EL (cell line): ENCODE measurements around the gene CCDC102B.
"Not testable (repeated sequence)": the region's sequence is repeated elsewhere in the genome, so short reads cannot be mapped to it uniquely, and the experiment has no call there.

ENCODE experiments used
- DNase-seq: peaks from one replicate; pipeline ENCODE4 v3.0.0-alpha.2; 2016

The CCDC102B gene

DNA sequence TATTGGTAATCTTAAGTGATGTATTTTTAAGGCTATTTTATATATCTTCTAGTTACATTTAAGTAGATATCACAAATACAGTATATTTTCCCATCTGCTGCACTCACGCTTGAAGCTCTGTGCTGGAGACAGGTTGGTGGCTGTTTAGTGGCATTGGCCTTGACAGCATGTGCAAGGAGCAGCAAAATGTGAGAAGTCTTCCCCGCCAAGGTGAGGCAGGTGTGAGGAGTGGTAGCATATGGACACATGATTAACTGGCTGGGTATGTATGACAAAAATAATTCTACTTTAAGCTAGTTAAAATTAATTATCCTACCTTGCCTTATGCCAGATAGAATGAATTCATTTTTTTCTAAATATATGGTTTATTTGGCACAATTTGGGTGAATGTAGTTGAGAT lies 117.2 kb downstream of the CCDC102B start:
- DNase-seq = no peak

DNA sequence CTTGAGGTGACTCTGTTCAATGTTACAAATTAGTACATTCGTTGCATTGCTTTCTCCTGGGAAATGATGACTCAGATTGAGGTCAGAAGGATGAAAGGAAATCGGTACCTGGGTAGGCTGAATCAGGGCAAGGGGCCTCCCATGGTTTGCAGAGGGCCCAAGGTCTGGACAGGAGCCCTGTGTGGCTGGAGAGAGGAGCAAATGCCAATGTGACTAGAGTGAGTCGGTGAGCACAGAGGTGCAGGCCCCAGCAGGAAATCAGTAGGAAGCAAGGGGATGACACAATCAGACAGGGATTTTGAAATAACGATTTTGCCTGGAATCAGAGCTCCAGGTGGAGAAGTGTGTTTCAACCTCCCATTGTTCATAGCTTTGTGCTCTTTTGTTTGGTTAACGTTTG lies 118.9 kb downstream of the CCDC102B start:
- peak; percentile 1 for DNase-seq

- no peak for DNase-seq
Measured at GRCh38 chr18:68918216-68918615, 120.3 kb downstream of the CCDC102B start.

DNA sequence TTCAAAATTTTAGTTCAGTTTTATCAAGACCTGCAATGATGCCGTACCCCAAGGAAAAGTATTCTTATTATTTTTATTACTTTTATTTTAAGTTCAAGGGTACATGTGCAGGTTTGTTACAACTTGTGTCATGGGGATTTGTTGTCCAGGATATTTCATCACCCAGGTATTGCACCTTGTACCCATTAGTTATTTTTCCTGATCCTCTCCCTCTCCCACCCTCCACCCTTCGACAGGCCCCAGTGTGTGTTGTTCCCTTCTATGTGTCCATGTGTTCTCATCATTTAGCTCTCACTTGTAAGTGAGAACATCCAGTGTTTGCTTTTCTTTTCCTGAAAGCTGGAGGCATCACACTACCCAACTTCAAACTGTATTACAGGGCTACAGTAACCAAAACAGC lies 122.0 kb downstream of the CCDC102B start:
- DNase-seq = no peak

DNA sequence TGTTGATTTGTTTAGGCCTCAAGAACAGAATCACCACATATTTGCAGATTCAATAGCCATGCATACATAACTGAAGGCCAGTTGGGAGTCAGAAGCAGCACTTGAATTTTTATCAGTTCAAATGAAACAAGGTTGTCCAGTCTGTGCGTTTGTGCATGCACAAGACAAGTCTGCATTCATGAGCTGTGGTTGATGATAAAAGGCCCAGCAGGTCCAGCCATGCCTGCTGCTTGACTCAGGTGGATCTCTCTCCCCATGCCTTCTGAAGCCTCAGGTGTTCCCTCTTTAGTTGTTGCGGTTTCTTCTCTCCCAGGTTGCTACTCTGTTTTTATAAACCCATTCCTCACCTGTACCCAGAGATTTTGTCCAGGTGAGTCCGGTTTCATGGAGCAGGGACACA lies 124.5 kb downstream of the CCDC102B start:
- no peak for DNase-seq

GRCh38 chr18:68925268-68925667 lies 127.4 kb downstream of the CCDC102B start:
- DNase-seq = no peak

GRCh38 chr18:68928762-68929675 lies 131.1 kb downstream of the CCDC102B start:
- no peak for DNase-seq

DNA sequence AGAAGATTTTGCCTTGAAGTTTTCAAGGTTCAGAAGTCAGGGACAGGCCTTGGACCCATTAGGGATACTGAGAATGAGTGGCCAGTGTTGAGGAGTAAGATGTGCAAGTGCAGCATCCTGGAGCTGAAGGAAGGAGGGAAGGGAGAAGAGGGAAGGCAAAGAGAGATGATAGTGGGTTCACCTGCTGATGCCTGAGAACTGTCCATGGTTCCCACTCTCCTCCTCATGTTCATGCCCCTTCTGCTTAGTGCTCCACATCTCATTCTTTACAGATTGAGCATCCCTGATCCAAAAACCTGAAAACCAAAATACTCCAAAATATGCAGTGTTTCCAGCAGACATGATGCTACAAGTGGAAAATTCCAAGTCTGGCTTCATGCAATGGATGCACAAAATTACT lies 137.8 kb downstream of the CCDC102B start:
- DNase-seq = no peak

DNA sequence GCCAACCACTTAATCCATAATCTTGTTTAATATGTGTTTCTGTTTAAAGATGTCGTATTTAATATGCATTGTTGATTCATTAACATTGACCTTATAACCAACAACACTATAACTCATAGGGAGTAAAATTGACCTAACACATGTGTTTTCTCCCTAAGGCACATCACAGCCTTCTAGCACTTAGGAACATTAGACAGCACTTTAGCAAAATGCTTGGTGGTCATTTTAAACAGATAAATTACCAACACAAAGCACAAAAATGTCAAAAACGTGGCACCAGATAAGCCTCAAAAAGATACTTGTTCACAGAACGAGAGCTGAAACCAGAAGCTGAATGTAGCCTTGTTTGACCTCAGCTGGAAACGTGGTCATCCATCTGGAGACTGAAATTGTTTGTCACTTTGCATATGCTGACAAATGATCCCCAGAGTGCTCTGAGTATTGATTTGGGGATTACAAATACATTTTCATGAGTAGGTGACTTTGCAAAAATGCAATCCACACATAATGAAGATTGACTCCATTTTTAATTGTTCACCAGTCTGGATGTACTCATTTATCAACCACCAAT lies 139.2 kb downstream of the CCDC102B start:
- no peak for DNase-seq

- DNase-seq = no peak
Measured at GRCh38 chr18:68940039-68940438, 142.2 kb downstream of the CCDC102B start.

- no peak for DNase-seq
Measured at GRCh38 chr18:68940754-68941153, 142.9 kb downstream of the CCDC102B start.

GRCh38 chr18:68942230-68942629 lies 144.3 kb downstream of the CCDC102B start:
- DNase-seq = no peak

- DNase-seq = not testable (repeated sequence)
Measured at GRCh38 chr18:68943861-68944260, 146.0 kb downstream of the CCDC102B start.

- DNase-seq = no peak
Measured at GRCh38 chr18:68944330-68944729, 146.4 kb downstream of the CCDC102B start.

- no peak for DNase-seq
Measured at GRCh38 chr18:68944826-68945225, 146.9 kb downstream of the CCDC102B start.

GRCh38 chr18:68948622-68949021 lies 150.7 kb downstream of the CCDC102B start:
- DNase-seq = no peak

DNA sequence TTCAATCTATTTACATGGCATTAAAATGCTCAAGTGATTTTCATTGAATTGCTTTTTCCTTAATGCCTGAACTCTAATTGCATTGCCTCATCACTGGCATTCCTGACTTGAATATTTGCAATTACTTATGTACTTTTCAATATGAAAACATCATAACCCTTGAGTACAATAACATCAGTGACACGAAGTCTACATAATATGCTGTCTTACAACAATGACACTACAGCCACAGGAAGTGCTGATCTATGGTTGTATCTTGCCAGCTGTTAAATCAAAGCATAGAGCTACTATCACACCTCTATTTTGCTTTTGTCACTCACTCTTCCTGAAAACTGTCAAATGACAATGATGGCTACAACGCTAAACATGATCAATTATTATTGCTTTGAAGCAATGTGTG lies 156.9 kb downstream of the CCDC102B start:
- DNase-seq = no peak

DNA sequence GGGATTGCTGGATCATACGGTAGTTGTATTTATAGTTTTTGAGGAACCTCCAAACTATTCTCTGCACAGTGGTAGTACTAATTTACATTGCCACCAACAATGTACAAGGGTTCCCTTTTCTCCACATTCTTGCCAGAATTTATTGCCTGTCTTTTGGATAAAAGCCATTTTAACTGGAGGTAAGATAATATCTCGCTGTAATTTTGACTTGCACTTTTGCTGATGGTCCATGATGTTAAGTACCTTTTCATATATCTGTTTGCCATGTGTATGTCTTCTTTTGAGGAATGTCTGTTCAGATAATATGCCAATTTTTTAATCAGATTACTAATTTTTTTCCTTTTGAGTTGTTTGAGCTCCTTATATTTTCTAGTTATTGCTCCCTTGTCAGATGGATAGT lies 158.8 kb downstream of the CCDC102B start:
- DNase-seq = no peak

- DNase-seq = no peak
Measured at GRCh38 chr18:68960355-68960754, 162.5 kb downstream of the CCDC102B start.

DNA sequence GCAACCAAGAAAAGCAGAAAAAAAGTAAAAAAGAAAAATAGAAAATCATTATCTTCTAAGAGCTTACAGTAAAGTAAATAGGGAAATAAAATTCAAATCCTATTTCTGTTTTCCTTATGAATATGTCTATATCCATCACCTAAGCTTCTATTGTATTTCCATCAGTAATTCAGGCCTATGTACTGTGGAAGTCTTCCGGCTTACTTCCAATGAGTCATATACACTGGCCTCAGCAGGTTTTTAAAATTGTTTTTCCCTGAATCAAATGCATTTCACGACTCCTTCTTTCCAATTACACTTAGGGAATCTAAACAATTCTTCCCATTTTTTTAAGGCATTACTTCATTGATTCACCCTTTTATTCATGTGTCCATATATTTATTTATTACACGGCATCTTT lies 164.7 kb downstream of the CCDC102B start:
- DNase-seq = no peak

DNA sequence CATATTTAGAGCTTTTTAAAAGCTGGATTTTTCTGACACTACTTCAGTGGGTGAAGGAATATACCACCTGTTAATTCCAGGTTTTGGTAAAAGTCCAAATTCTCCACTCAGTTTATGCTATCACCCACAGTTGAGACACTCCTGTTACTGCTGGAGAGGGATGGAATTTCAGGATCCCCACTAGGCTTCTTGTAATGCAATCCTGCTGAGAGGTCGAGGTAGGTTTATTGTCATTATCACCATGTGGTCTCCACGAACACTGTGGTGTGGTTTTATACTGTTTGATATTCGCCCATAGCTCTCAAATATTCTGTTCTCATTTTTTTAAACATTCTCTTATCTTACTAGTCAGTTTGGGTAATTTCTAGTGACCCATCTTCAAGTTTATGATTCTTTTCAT lies 167.9 kb downstream of the CCDC102B start:
- DNase-seq = no peak

- DNase-seq = no peak
Measured at GRCh38 chr18:68969027-68969426, 171.1 kb downstream of the CCDC102B start.

GRCh38 chr18:68972176-68972575 lies 174.3 kb downstream of the CCDC102B start:
- DNase-seq = no peak

- no peak for DNase-seq
Measured at GRCh38 chr18:68979737-68980136, 181.9 kb downstream of the CCDC102B start.

DNA sequence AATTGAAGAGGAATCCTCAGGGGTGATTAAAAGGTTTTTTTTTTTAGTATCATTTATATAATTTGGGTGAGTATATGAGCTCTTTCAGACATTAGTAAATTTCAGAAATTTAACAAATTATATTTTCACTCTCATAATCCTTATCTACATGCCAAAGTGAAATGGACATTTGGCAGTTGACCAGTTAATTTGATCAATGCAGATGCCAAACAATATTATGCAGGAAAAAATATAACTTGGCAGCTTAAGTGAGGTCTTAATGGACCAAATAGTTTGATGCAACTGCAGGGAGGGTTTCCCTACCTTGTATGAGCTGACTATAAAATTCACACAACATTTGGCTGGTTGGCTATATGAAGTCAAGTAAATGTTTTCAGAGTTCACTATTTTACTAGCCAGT lies 185.2 kb downstream of the CCDC102B start:
- no peak for DNase-seq
